ENCODE measurements around the gene GRID1. TPM values are rescaled to one million over a fixed set of nuclear protein-coding genes. Genes with fewer than 3 reads are reported as not detected.

GRID1 gene
- total and polyA plus RNA-seq, 10 donors: 0.06 to 0.42 (median 0.15) TPM; not detected in 4

DNA sequence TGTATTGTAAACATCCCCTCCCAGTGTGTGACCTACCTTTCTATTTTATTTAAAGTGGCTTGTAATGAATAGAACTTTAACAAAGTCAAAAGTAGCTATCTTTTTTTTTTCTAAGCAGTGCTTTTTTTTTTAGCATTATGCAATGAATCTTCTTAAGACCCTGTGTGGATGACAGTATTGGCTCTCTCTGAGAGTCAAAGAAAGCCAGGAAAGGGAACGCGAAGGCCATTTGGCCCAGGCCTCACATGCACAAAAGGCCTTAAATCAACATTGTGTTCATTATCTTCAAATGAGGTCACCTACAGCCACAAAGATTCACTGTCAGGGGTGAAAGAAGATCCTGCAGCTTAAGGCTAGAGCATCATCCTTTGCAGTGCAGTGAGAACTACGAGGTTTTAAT, 721.5 kb downstream of the GRID1 start:
- Histone ChIP-seq H3K36me3 (no peaks in the 10 kb centered on the region), H3K4me1 (no peaks in the 10 kb centered on the region), H3K27ac (no peak overlapping the region), H3K27me3 (replicated peaks in 1 of 7) (no peaks in the 10 kb centered on the region), H3K9me3 (no peaks in the 10 kb centered on the region), H3K4me3 (no peak overlapping the region)
- 61 to 74% (median 72%) methylated on average over 3 of the region's 3 CpGs for WGBS, 5 donors
- no peak for DNase-seq
- intact Hi-C loops (cut with DNase I; ENCODE audit: low total_unique reads): no loop called here
- TF ChIP-seq POLR2AphosphoS5 (IDR thresholded peaks at IDR 0.05) (no peak), POLR2A (IDR thresholded peaks at IDR 0.05) (no peak)
- TF ChIP-seq, protein P1, sequence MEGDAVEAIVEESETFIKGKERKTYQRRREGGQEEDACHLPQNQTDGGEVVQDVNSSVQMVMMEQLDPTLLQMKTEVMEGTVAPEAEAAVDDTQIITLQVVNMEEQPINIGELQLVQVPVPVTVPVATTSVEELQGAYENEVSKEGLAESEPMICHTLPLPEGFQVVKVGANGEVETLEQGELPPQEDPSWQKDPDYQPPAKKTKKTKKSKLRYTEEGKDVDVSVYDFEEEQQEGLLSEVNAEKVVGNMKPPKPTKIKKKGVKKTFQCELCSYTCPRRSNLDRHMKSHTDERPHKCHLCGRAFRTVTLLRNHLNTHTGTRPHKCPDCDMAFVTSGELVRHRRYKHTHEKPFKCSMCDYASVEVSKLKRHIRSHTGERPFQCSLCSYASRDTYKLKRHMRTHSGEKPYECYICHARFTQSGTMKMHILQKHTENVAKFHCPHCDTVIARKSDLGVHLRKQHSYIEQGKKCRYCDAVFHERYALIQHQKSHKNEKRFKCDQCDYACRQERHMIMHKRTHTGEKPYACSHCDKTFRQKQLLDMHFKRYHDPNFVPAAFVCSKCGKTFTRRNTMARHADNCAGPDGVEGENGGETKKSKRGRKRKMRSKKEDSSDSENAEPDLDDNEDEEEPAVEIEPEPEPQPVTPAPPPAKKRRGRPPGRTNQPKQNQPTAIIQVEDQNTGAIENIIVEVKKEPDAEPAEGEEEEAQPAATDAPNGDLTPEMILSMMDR (IDR thresholded peaks at IDR 0.05 in 8 of 11, conservative IDR thresholded peaks at IDR 0.05 in 3 of 11): no peak

DNA sequence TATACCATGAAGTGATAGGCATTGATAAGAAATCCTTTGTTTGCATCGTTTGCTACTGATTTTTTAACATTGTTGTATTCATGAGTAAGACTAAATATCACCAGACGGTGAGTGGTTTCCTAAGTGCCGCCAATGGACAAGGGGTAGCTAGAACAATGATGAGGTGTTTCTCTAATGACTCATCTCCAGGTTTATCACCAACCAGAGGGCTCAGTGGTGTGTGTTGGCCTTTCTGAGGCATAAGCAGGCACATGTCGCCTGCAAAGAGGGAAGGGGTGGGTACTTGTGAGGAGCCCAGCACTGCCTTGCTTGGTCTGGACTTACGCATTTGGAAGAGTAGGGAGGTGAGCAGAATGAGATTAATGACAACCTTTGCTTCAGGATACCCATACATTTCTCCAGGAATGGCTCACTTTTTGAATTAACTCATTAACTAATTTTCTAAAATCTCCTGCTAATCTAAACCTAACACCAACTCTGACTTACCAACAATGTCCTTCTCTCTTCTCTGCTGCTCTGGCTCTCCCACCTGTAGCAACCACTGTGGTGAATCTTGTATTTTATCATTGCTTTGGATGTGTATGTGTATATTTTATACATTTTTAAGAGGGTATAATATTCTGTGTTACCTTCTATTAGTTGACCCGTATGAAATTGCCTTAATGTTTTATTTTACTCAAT, 722.6 kb downstream of the GRID1 start:
- H3K27me3 ChIP-seq (replicated peaks in 1 of 7): no peaks in the 10 kb centered on the region
- no peak for DNase-seq
- no peaks in the 10 kb centered on the region for H3K9me3 ChIP-seq
- no peaks in the 10 kb centered on the region for H3K36me3 ChIP-seq
- H3K4me3 ChIP-seq: no peak overlapping the region
- 82 to 89% (median 84%) methylated on average over 6 of the region's 6 CpGs for WGBS, 5 donors
- intact Hi-C loops (cut with DNase I; ENCODE audit: low total_unique reads): no loop called here
- no peaks in the 10 kb centered on the region for H3K4me1 ChIP-seq
- TF ChIP-seq POLR2AphosphoS5 (IDR thresholded peaks at IDR 0.05): no peak
- no peak for TF ChIP-seq POLR2A (IDR thresholded peaks at IDR 0.05)
- TF ChIP-seq, protein P1 (IDR thresholded peaks at IDR 0.05 in 8 of 11, conservative IDR thresholded peaks at IDR 0.05 in 3 of 11): no peak
- H3K27ac ChIP-seq: no peak overlapping the region

DNA sequence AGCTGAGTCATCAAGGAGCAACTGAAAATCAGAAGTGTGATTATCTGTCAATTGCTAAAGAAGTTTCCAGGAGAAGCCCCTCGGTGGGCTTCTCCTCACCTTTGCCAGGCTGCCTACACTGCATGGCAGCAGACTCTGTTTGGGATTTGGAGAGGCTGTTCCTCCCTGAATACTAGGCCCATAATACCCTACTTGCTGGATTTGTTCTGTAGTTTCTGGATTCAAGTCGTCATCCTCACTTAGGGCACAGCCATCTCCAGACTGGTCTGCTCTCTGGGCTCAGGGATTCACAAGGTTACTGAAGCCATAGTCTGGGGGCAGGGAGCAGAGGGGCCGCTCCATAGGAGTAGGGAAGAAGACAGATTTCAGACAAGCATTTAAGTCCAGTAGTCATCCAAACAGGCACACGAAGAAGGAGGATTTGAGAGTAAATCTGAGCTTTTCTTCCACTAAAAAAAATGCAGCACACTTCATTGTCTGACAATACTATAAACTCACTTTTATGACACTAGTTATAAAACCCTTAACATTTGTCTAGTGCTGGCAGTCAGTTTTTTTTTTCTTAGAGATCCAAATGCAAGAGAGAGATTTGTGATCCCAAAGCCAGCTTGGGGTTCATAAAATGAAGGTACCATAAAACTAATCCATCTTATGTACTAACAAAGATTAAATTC, 723.3 kb downstream of the GRID1 start:
- no peak for DNase-seq
- no peaks in the 10 kb centered on the region for H3K27me3 ChIP-seq (replicated peaks in 1 of 7)
- no peaks in the 10 kb centered on the region for H3K4me1 ChIP-seq
- no peaks in the 10 kb centered on the region for H3K9me3 ChIP-seq
- no peaks in the 10 kb centered on the region for H3K36me3 ChIP-seq
- intact Hi-C loops (cut with DNase I; ENCODE audit: low total_unique reads): no loop called here
- H3K27ac ChIP-seq: no peak overlapping the region
- H3K4me3 ChIP-seq: no peak overlapping the region
- TF ChIP-seq, protein P1 (IDR thresholded peaks at IDR 0.05 in 8 of 11, conservative IDR thresholded peaks at IDR 0.05 in 3 of 11): no peak
- TF ChIP-seq POLR2AphosphoS5 (IDR thresholded peaks at IDR 0.05): no peak
- no peak for TF ChIP-seq POLR2A (IDR thresholded peaks at IDR 0.05)
- WGBS, 5 donors: 76 to 86% (median 79%) methylated on average over 4 of the region's 4 CpGs

DNA sequence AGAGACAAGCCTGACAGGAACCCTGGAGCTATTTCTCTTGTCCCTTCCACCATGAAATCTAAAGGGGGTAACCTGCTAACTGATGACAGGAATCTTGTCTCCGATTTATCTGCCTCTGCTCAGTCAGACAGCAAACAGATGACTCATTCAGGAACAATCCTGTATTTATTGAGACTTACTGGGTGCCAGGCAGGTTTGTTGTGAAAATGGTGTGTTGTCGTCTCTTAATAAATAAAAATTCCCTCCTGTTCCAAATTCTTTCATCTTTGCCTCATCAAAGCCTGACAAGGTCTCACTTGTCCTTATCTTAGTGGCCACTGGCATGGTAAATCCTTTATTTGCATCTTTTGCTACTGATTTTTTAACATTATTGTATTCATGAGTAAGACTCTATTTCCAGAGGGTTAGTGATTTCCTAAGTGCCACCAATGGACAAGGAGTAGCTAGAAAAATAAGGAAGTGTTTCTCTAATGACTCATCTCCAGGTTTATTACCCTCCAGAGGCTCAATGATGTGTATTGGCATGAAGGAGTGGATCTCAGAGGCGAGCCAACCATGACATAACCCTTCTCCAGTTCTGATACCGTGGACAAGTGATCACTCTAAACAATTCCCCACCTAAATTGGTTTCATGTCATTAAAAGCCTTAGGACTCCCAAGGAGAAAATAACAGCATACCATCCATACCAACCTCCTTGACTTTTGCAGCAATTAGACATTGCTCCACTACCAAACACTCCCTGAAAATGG, 724.0 kb downstream of the GRID1 start:
- TF ChIP-seq POLR2AphosphoS5 (IDR thresholded peaks at IDR 0.05) (no peak), POLR2A (IDR thresholded peaks at IDR 0.05) (no peak)
- TF ChIP-seq, protein P1 (IDR thresholded peaks at IDR 0.05 in 8 of 11, conservative IDR thresholded peaks at IDR 0.05 in 3 of 11): no peak
- no peaks in the 10 kb centered on the region for H3K9me3 ChIP-seq
- intact Hi-C loops (cut with DNase I; ENCODE audit: low total_unique reads): no loop called here
- H3K36me3 ChIP-seq: no peaks in the 10 kb centered on the region
- no peaks in the 10 kb centered on the region for H3K4me1 ChIP-seq
- no peak for DNase-seq
- H3K4me3 ChIP-seq: no peak overlapping the region
- H3K27me3 ChIP-seq (replicated peaks in 1 of 7): no peaks in the 10 kb centered on the region
- H3K27ac ChIP-seq: no peak overlapping the region
- WGBS, 5 donors: 59 to 71% (median 63%) methylated on average over 4 of the region's 4 CpGs
